ENCODE measurements around the gene VSNL1. TPM values are rescaled to one million over a fixed set of nuclear protein-coding genes. Genes with fewer than 3 reads are reported as not detected.

VSNL1 gene
- polyA plus RNA-seq, 1 of the 3 experiments (the other 2 are of a cell fraction), result 1.3 TPM

GRCh38 chr2:17607379-17607778 is 66.9 kb downstream of the VSNL1 start (continued):
- no peak for TF ChIP-seq REST (IDR thresholded peaks at IDR 0.05; ENCODE audit: low read depth, low read length)

DNA sequence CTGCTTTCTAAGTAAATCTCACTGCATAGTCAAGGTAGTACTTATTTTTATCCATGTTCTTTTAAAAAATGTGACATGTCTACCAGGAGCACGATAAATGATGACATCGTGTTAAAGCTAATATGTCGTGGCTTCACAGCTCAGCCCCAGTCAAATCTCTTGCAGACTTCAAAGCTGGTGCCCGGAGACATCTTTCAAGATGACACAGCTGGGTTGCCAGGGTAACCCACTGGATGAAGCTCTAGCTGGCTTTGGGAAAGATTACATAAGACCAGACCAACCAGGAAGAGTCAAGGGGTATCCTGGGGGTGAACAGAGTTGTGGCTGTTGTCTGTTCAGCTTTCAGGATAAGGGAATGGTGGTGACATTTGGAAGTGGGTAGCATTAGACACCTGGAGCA is 67.8 kb downstream of the VSNL1 start:
- Histone ChIP-seq H3F3A (replicated peaks; ENCODE audit: insufficient read depth) (no peaks in the 10 kb centered on the region), H3K27me3 (ENCODE audit: insufficient read depth) (no peaks in the 10 kb centered on the region), H3K36me3 (replicated peaks in 1 of 2; ENCODE audit: control insufficient read depth in 1 of 2, insufficient read depth in 2 of 2, low read length in 1 of 2) (no peaks in the 10 kb centered on the region), H3K79me2 (ENCODE audit: insufficient read depth) (no peaks in the 10 kb centered on the region), H4K20me1 (ENCODE audit: insufficient read depth) (no peaks in the 10 kb centered on the region), H3K27ac (ENCODE audit: low read depth in 2 of 2, low read length in 1 of 2) (no peak overlapping the region), H3K4me2 (no peak overlapping the region), H3K9ac (no peak overlapping the region), H2AFZ (ENCODE audit: low read depth) (no peak overlapping the region), H3K9me3 (no peaks in the 10 kb centered on the region), H3K9me2 (no peaks in the 10 kb centered on the region), H3K4me1 (ENCODE audit: control insufficient read depth in 1 of 2, insufficient read depth in 2 of 2, low read depth in 1 of 2, low read length in 1 of 2) (no peaks in the 10 kb centered on the region; a peak in 1 of 4 replicates), H3K4me3 (ENCODE audit: low read depth in 2 of 2, low read length in 1 of 2) (no peak overlapping the region)
- no peak for DNase-seq
- CTCF ChIA-PET, result interaction anchor here (0.8 to 2.5 kb wide), 4 partner anchors 20 to 225 kb away, joined by 3 to 7 read pairs (median 3); no protein-coding TSS in a partner anchor
- 69% methylated on average over 4 of the region's 4 CpGs for WGBS (ENCODE audit: low lambda C conversion rate)
- POLR2A ChIA-PET, result no interaction called here
- TF ChIP-seq USF1 (IDR thresholded peaks at IDR 0.05; ENCODE audit: borderline replicate concordance, low read depth), result no peak
- no peak for TF ChIP-seq FOXM1 (IDR thresholded peaks at IDR 0.05; ENCODE audit: low read depth)
- no peak for TF ChIP-seq NFIC (IDR thresholded peaks at IDR 0.05; ENCODE audit: borderline replicate concordance)
- TF ChIP-seq POLR2AphosphoS5 (IDR thresholded peaks at IDR 0.05; ENCODE audit: low read depth, low read length), result no peak
- no peak for TF ChIP-seq RCOR1 (IDR thresholded peaks at IDR 0.05; ENCODE audit: low read length)
- TF ChIP-seq REST (IDR thresholded peaks at IDR 0.05; ENCODE audit: low read depth, low read length), result no peak
- no peak for TF ChIP-seq RAD21 (IDR thresholded peaks at IDR 0.05; ENCODE audit: low read length)
- TF ChIP-seq CTCF (IDR thresholded peaks at IDR 0.05), result no peak
- TF ChIP-seq ELF1 (IDR thresholded peaks at IDR 0.05), result no peak
- no peak for TF ChIP-seq EZH2phosphoT487 (IDR thresholded peaks at IDR 0.05; ENCODE audit: borderline replicate concordance, low read depth)
- TF ChIP-seq EP300 (IDR thresholded peaks at IDR 0.05; ENCODE audit: borderline replicate concordance in 1 of 2, low read depth in 1 of 2, low read length in 1 of 2), result no peak
- no peak for TF ChIP-seq IRF3 (IDR thresholded peaks at IDR 0.05; ENCODE audit: low read depth, low read length)
- no peak for TF ChIP-seq TEAD4 (IDR thresholded peaks at IDR 0.05; ENCODE audit: borderline replicate concordance, insufficient read depth)
- TF ChIP-seq TCF12 (IDR thresholded peaks at IDR 0.05), result no peak
- no peak for TF ChIP-seq MXI1 (IDR thresholded peaks at IDR 0.05; ENCODE audit: low read depth, low read length)
- TF ChIP-seq MEF2A (IDR thresholded peaks at IDR 0.05; ENCODE audit: borderline replicate concordance, low read depth), result no peak
- TF ChIP-seq RXRA (IDR thresholded peaks at IDR 0.05; ENCODE audit: borderline replicate concordance, low read depth), result no peak
- TF ChIP-seq SMC3 (IDR thresholded peaks at IDR 0.05; ENCODE audit: low read depth, low read length), result no peak
- TF ChIP-seq, protein P1, sequence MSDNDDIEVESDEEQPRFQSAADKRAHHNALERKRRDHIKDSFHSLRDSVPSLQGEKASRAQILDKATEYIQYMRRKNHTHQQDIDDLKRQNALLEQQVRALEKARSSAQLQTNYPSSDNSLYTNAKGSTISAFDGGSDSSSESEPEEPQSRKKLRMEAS (IDR thresholded peaks at IDR 0.05; ENCODE audit: low read depth), result no peak
- TF ChIP-seq GABPA (IDR thresholded peaks at IDR 0.05; ENCODE audit: low read depth), result no peak

All from SK-N-SH (cell line).